Hepatocyte (in vitro differentiated cells): Measurements from ENCODE around the gene HAGH. TPM values are rescaled to one million over a fixed set of nuclear protein-coding genes. Genes with fewer than 3 reads are reported as not detected.

Source experiments
- DNase-seq: peaks from one replicate; pipeline ENCODE4 v3.0.0-alpha.2; 2016; ENCODE audit warnings: low spot score
- H2AFZ ChIP-seq: fragments of 200-600 bp; sonication (generic); 2 replicates; pipeline ENCODE4 v1.6.0; 2016; ENCODE audit warnings: antibody characterized with exemption, mild to moderate bottlenecking
- H3K27ac ChIP-seq: fragments of 200-600 bp; sonication (generic); 2 replicates; pipeline ENCODE4 v1.5.1; 2016; ENCODE audit warnings: mild to moderate bottlenecking
- H3K27me3 ChIP-seq: fragments of 200-600 bp; sonication (generic); 2 replicates; pipeline ENCODE4 v1.6.1; 2016
- H3K36me3 ChIP-seq: fragments of 200-600 bp; sonication (generic); replicated peaks from 2 replicates; pipeline ENCODE4 v1.5.1; 2016; ENCODE audit warnings: low read depth; ENCODE audit not compliant: insufficient read depth
- H3K4me1 ChIP-seq: fragments of 200-600 bp; sonication (generic); 2 replicates; pipeline ENCODE4 v1.5.1; 2016; ENCODE audit warnings: mild to moderate bottlenecking, moderate library complexity; ENCODE audit not compliant: insufficient read depth
- H3K4me2 ChIP-seq: fragments of 200-600 bp; sonication (generic); 2 replicates; pipeline ENCODE4 v1.6.0; 2016
- H3K4me3 ChIP-seq: fragments of 200-600 bp; sonication (generic); 2 replicates; pipeline ENCODE4 v1.5.1; 2016; ENCODE audit warnings: mild to moderate bottlenecking
- H3K79me2 ChIP-seq: fragments of 200-600 bp; sonication (generic); 2 replicates; pipeline ENCODE4 v1.6.0; 2017; ENCODE audit warnings: mild to moderate bottlenecking
- H3K9me2 ChIP-seq: fragments of 200-600 bp; sonication (generic); replicated peaks from 2 replicates; pipeline ENCODE4 v1.6.0; 2017; ENCODE audit warnings: mild to moderate bottlenecking; ENCODE audit not compliant: insufficient read depth
- H3K9me3 ChIP-seq: fragments of 200-600 bp; sonication (generic); 2 replicates; pipeline ENCODE4 v1.5.1; 2016; ENCODE audit warnings: low read depth, mild to moderate bottlenecking
- H4K20me1 ChIP-seq: fragments of 200-600 bp; sonication (generic); 2 replicates; pipeline ENCODE4 v1.6.0; 2016; ENCODE audit warnings: mild to moderate bottlenecking; ENCODE audit not compliant: insufficient read depth, poor library complexity, severe bottlenecking
- CTCF ChIP-seq: fragments of 200-600 bp; sonication (generic); IDR thresholded peaks from 2 replicates; pipeline ENCODE4 v1.5.1; 2016; ENCODE audit warnings: antibody characterized with exemption, mild to moderate bottlenecking; ENCODE audit not compliant: poor library complexity
- EZH2 ChIP-seq: fragments of 200-600 bp; sonication (generic); IDR thresholded peaks from 2 replicates; pipeline ENCODE4 v1.6.1; 2016; ENCODE audit warnings: antibody characterized with exemption, mild to moderate bottlenecking, borderline replicate concordance
- EZH2phosphoT487 ChIP-seq: fragments of 200-600 bp; sonication (generic); IDR thresholded peaks from one replicate; pipeline ENCODE4 v1.6.1; 2018; ENCODE audit warnings: antibody characterized with exemption, mild to moderate bottlenecking, low read depth, moderate library complexity; ENCODE audit not compliant: unreplicated experiment, severe bottlenecking
- WGBS: methylation state at CpG from one replicate; pipeline ENCODE4 v1.1.6; 2016; ENCODE audit warnings: low lambda C conversion rate; ENCODE audit errors: missing lambda C conversion rate; 5-methylcytosine and 5-hydroxymethylcytosine counted together
- polyA plus RNA-seq: library from polyadenylated mRNA; unstranded; fragments of >200 nt; fragmentation: Nextera tagmentation; extraction: Ambion mirVana; gene quantifications from 2 replicates; pipeline ENCODE4 v1.2.1, GENCODE V29; 2016
- total RNA-seq: library from RNA; depleted of rRNA; stranded (reverse); fragments of >200 nt; gene quantifications from 2 replicates; pipeline ENCODE4 v1.2.3, GENCODE V29; 2014

Gene HAGH
- total and polyA plus RNA-seq, 2 experiments from 2014 or later, result 55.6 to 113 TPM

GRCh38 chr16:1768061-1768766 is 58.4 kb downstream of the HAGH start:
- no peak for DNase-seq
- H3K27me3 ChIP-seq, result no peaks in the 10 kb centered on the region
- H3K4me2 ChIP-seq, result no peak overlapping the region
- no peak overlapping the region for H3K4me3 ChIP-seq
- no peak overlapping the region for H3K27ac ChIP-seq
- H3K36me3 ChIP-seq, result no peaks in the 10 kb centered on the region
- no peaks in the 10 kb centered on the region for H3K9me2 ChIP-seq
- peaks cover 7% of the 10 kb centered on the region for H4K20me1 ChIP-seq
- peaks cover 13% of the 10 kb centered on the region for H3K79me2 ChIP-seq
- H2AFZ ChIP-seq, result no peak overlapping the region
- no peak for TF ChIP-seq EZH2
- TF ChIP-seq CTCF, result no peak
- TF ChIP-seq EZH2phosphoT487, result no peak
- H3K9me3 ChIP-seq, result no peaks in the 10 kb centered on the region
- 92% methylated on average over 31 of the region's 41 CpGs for WGBS
- peaks cover 17% of the 10 kb centered on the region for H3K4me1 ChIP-seq

GRCh38 chr16:1767116-1767994 is 59.3 kb downstream of the HAGH start:
- H4K20me1 ChIP-seq, result peaks cover 7% of the 10 kb centered on the region
- no peak overlapping the region for H3K4me2 ChIP-seq
- H3K36me3 ChIP-seq, result no peaks in the 10 kb centered on the region
- peaks cover 9% of the 10 kb centered on the region for H3K79me2 ChIP-seq
- H3K27ac ChIP-seq, result no peak overlapping the region
- 95% methylated on average over 37 of the region's 42 CpGs for WGBS
- no peaks in the 10 kb centered on the region for H3K9me3 ChIP-seq
- H3K27me3 ChIP-seq, result no peaks in the 10 kb centered on the region
- H2AFZ ChIP-seq, result no peak overlapping the region
- TF ChIP-seq CTCF, result no peak
- no peak for TF ChIP-seq EZH2phosphoT487
- no peak for TF ChIP-seq EZH2
- peaks cover 17% of the 10 kb centered on the region for H3K4me1 ChIP-seq
- no peak for DNase-seq
- no peak overlapping the region for H3K4me3 ChIP-seq
- no peaks in the 10 kb centered on the region for H3K9me2 ChIP-seq

GRCh38 chr16:1766701-1767100 is 59.9 kb downstream of the HAGH start:
- Histone ChIP-seq H3K4me3 (no peak overlapping the region), H2AFZ (no peak overlapping the region), H3K36me3 (no peaks in the 10 kb centered on the region), H4K20me1 (peaks cover 3% of the 10 kb centered on the region), H3K9me2 (no peaks in the 10 kb centered on the region), H3K4me2 (no peak overlapping the region), H3K9me3 (no peaks in the 10 kb centered on the region), H3K79me2 (peaks cover 3% of the 10 kb centered on the region), H3K27me3 (no peaks in the 10 kb centered on the region), H3K4me1 (peaks cover 11% of the 10 kb centered on the region), H3K27ac (no peak overlapping the region)
- WGBS, result 98% methylated on average over 16 of the region's 18 CpGs
- no peak for DNase-seq
- TF ChIP-seq EZH2, result no peak
- no peak for TF ChIP-seq CTCF
- TF ChIP-seq EZH2phosphoT487, result no peak
